Measurements from ENCODE around the gene ARHGAP12.

GRCh38 chr10:31884386-31884785 is 44.2 kb downstream of the ARHGAP12 start:
- no peak for TF ChIP-seq POLR2A (IDR thresholded peaks at IDR 0.05; ENCODE audit: low read length)
- TF ChIP-seq GATA1 (IDR thresholded peaks at IDR 0.05; ENCODE audit: low read depth, low read length), result no peak
